MM.1S (cell line): ENCODE data around the gene DLG5.

ENCODE experiments used
- CTCF ChIP-seq: fragments of 300-600 bp; sonication (generic); IDR thresholded peaks from 2 replicates; pipeline ENCODE4 v1.5.1; 2016; ENCODE audit warnings: antibody characterized with exemption, low read length, mixed read lengths
- EZH2 ChIP-seq: fragments of 300-600 bp; sonication (generic); optimal IDR thresholded peaks from 2 replicates; pipeline ENCODE3; 2017; ENCODE audit warnings: low read depth, mild to moderate bottlenecking, antibody characterized with exemption, low read length, mixed read lengths
- EZH2phosphoT487 ChIP-seq: fragments of 300-600 bp; sonication (generic); IDR thresholded peaks from 2 replicates; pipeline ENCODE4 v1.6.1; 2018; ENCODE audit warnings: antibody characterized with exemption, low read length

GRCh38 chr10:77796311-77796915, 130.1 kb downstream of the DLG5 start:
- TF ChIP-seq CTCF (no peak), EZH2 (no peak), EZH2phosphoT487 (no peak)
